SK-N-SH (cell line): ENCODE results near the gene CNTNAP2. TPM values are rescaled to one million over a fixed set of nuclear protein-coding genes. Genes with fewer than 3 reads are reported as not detected.
A peak's percentile ranks its signal among the peaks of the same experiment; 100 is the strongest.

Experiments used
- CTCF ChIA-PET: fragments of 300-600, 350-600 bp; formaldehyde crosslinking; extraction: SDS; loops from one replicate; lab custom pipeline; 2021; lab: Yijun Ruan, JAX
- POLR2A ChIA-PET: fragments of 350-600 bp; sonication (Branson Sonifier 250); formaldehyde crosslinking; extraction: SDS; loops from one replicate; lab custom pipeline; 2020; ENCODE audit warnings: antibody characterized with exemption, inconsistent platforms; lab: Yijun Ruan, JAX
- DNase-seq: peaks from one replicate; pipeline ENCODE4 v3.0.0; 2012
- H2AFZ ChIP-seq: fragments of 200-600 bp; sonication (generic); 2 replicates; pipeline ENCODE4 v1.8.1; 2016; ENCODE audit warnings: antibody characterized with exemption, mild to moderate bottlenecking, low read depth
- H3F3A ChIP-seq: fragments of 200-600 bp; sonication (generic); replicated peaks from 2 replicates; pipeline ENCODE3; 2016; ENCODE audit warnings: antibody characterized with exemption, mild to moderate bottlenecking; ENCODE audit not compliant: insufficient read depth
- H3K27ac ChIP-seq, 2 experiments: fragments of 200-500 bp in 1 of 2; fragments of 200-600 bp in 1 of 2; sonication (Bioruptor generic) in 1 of 2; sonication (generic), shearing (Covaris generic) in 1 of 2; 2 replicates each; pipeline versions ENCODE4 v1.5.1 to v1.6.1; 2014 to 2016; ENCODE audit warnings: low read depth in 2 of 2, inconsistent platforms in 1 of 2, low read length in 1 of 2, mild to moderate bottlenecking in 1 of 2, mixed read lengths in 1 of 2
- H3K27me3 ChIP-seq: fragments of 200-600 bp; sonication (generic), shearing (Covaris generic); 2 replicates; pipeline ENCODE4 v1.6.1; 2016; ENCODE audit warnings: mixed run types; ENCODE audit not compliant: insufficient read depth
- H3K36me3 ChIP-seq, 2 experiments: fragments of 200-500 bp in 1 of 2; fragments of 200-600 bp in 1 of 2; sonication (Bioruptor generic) in 1 of 2; sonication (generic) in 1 of 2; replicated peaks in 1 of 2; 2 replicates each; pipeline versions ENCODE3 to v1.5.1; 2014 to 2016; ENCODE audit warnings: low read length in 1 of 2, mild to moderate bottlenecking in 1 of 2; ENCODE audit not compliant: insufficient read depth in 2 of 2, control insufficient read depth in 1 of 2
- H3K4me1 ChIP-seq, 2 experiments: fragments of 200-500 bp in 1 of 2; fragments of 200-600 bp in 1 of 2; sonication (Bioruptor generic) in 1 of 2; sonication (generic), shearing (Covaris generic) in 1 of 2; 2 replicates each; pipeline versions ENCODE4 v1.5.1 to v1.6.1; 2014 to 2016; ENCODE audit warnings: low read depth in 1 of 2, low read length in 1 of 2, mixed run types in 1 of 2; ENCODE audit not compliant: insufficient read depth in 2 of 2, control insufficient read depth in 1 of 2
- H3K4me2 ChIP-seq: fragments of 200-600 bp; sonication (generic), shearing (Covaris generic); 2 replicates; pipeline ENCODE4 v1.6.1; 2017; ENCODE audit warnings: mixed run types
- H3K4me3 ChIP-seq, 2 experiments: fragments of 200-500 bp in 1 of 2; fragments of 200-600 bp in 1 of 2; sonication (Bioruptor generic) in 1 of 2; sonication (generic), shearing (Covaris generic) in 1 of 2; 2 replicates each; pipeline versions ENCODE4 v1.5.1 to v1.8.1; 2014 to 2016; ENCODE audit warnings: low read depth in 2 of 2, inconsistent platforms in 1 of 2, low read length in 1 of 2, mild to moderate bottlenecking in 1 of 2, mixed read lengths in 1 of 2, moderate library complexity in 1 of 2
- H3K79me2 ChIP-seq: fragments of 200-600 bp; sonication (generic); 2 replicates; pipeline ENCODE4 v1.8.1; 2017; ENCODE audit warnings: mild to moderate bottlenecking; ENCODE audit not compliant: insufficient read depth
- H3K9ac ChIP-seq: fragments of 200-600 bp; sonication (generic); 2 replicates; pipeline ENCODE4 v1.6.1; 2017; ENCODE audit warnings: mixed run types
- H3K9me2 ChIP-seq: fragments of 200-600 bp; sonication (generic); 2 replicates; pipeline ENCODE4 v1.6.1; 2017; ENCODE audit warnings: mixed run types
- H3K9me3 ChIP-seq: fragments of 200-600 bp; sonication (generic); 2 replicates; pipeline ENCODE4 v1.6.1; 2017; ENCODE audit warnings: mixed run types, mild to moderate bottlenecking, moderate library complexity
- H4K20me1 ChIP-seq: fragments of 200-600 bp; sonication (generic); 2 replicates; pipeline ENCODE4 v1.6.1; 2017; ENCODE audit warnings: mild to moderate bottlenecking, mixed run types; ENCODE audit not compliant: insufficient read depth
- CHD2 ChIP-seq: fragments of 150-350 bp; IDR thresholded peaks from 2 replicates; pipeline ENCODE4 v1.6.1; 2018; ENCODE audit warnings: low read length; ENCODE audit not compliant: partially characterized antibody
- EP300 ChIP-seq, 2 experiments: IDR thresholded peaks; 2 replicates each; pipeline versions ENCODE4 v1.4.0 to v1.6.1; 2012; ENCODE audit warnings: borderline replicate concordance in 1 of 2, low read depth in 1 of 2, low read length in 1 of 2
- FOSL2 ChIP-seq: IDR thresholded peaks from 2 replicates; pipeline ENCODE4 v1.4.0; 2012; ENCODE audit warnings: low read depth, mild to moderate bottlenecking, moderate library complexity, borderline replicate concordance
- GABPA ChIP-seq: IDR thresholded peaks from 2 replicates; pipeline ENCODE4 v1.4.0; 2012; ENCODE audit warnings: low read depth, mild to moderate bottlenecking
- IRF3 ChIP-seq: fragments of 150-350 bp; IDR thresholded peaks from 2 replicates; pipeline ENCODE4 v1.6.1; 2016; ENCODE audit warnings: mild to moderate bottlenecking, low read depth, low read length
- JUND ChIP-seq: IDR thresholded peaks from 2 replicates; pipeline ENCODE4 v1.4.0; 2012
- MAX ChIP-seq: IDR thresholded peaks from 2 replicates; pipeline ENCODE4 v1.4.0; 2012; ENCODE audit warnings: low read depth
- MEF2A ChIP-seq: IDR thresholded peaks from 2 replicates; pipeline ENCODE4 v1.4.0; 2012; ENCODE audit warnings: low read depth, borderline replicate concordance
- PBX3 ChIP-seq: IDR thresholded peaks from 2 replicates; pipeline ENCODE4; 2012
- RAD21 ChIP-seq: IDR thresholded peaks from 2 replicates; pipeline ENCODE4 v1.6.1; 2012; ENCODE audit warnings: mild to moderate bottlenecking, low read length
- SMC3 ChIP-seq: IDR thresholded peaks from 2 replicates; pipeline ENCODE4 v1.6.1; 2012; ENCODE audit warnings: low read depth, low read length, improper control_type of control experiment
- TCF12 ChIP-seq: IDR thresholded peaks from 2 replicates; pipeline ENCODE4 v1.4.0; 2012
- TEAD4 ChIP-seq: IDR thresholded peaks from 2 replicates; pipeline ENCODE4 v1.4.0; 2012; ENCODE audit warnings: mild to moderate bottlenecking, borderline replicate concordance; ENCODE audit not compliant: insufficient read depth
- YY1 ChIP-seq: IDR thresholded peaks from 2 replicates; pipeline ENCODE4 v1.4.0; 2012; ENCODE audit warnings: low read depth, mild to moderate bottlenecking
- WGBS: methylation state at CpG from one replicate; pipeline ENCODE4 v1.1.6; 2017; ENCODE audit warnings: low lambda C conversion rate; 5-methylcytosine and 5-hydroxymethylcytosine counted together
- polyA plus RNA-seq, 3 experiments: library from polyadenylated mRNA; depleted of rRNA; stranded (reverse); fragments of >200 nt; gene quantifications; 2 replicates each; pipeline ENCODE4 v1.2.3, GENCODE V29; 2012

The CNTNAP2 gene
- polyA plus RNA-seq, 1 of the 3 experiments (the other 2 are of a cell fraction): 3.4 TPM

- TF ChIP-seq YY1 (no peak), RAD21 (no peak), MEF2A (no peak), TEAD4 (no peak), IRF3 (no peak), MAX (no peak), FOSL2 (no peak), PBX3 (no peak), CHD2 (no peak), SMC3 (no peak)
Measured at GRCh38 chr7:148234715-148235114, 2118.1 kb downstream of the CNTNAP2 start (continued).

- H3K9me3 ChIP-seq: no peaks in the 10 kb centered on the region
- no peak overlapping the region for H3K9ac ChIP-seq
- no peak overlapping the region for H3K4me3 ChIP-seq
- POLR2A ChIA-PET: no interaction called here
- DNase-seq: no peak
- H3K79me2 ChIP-seq: no peaks in the 10 kb centered on the region
- no peak overlapping the region for H3K27ac ChIP-seq
- no peaks in the 10 kb centered on the region for H3K36me3 ChIP-seq
- no peaks in the 10 kb centered on the region for H3K9me2 ChIP-seq
- TF ChIP-seq EP300 (IDR thresholded peaks at IDR 0.05; ENCODE audit: borderline replicate concordance in 1 of 2, low read depth in 1 of 2, low read length in 1 of 2) (peak in 1 of 2 experiments; percentile 29; a peak in 1 of 4 replicates), YY1 (no peak)
- H3K4me1 ChIP-seq: no peaks in the 10 kb centered on the region; a peak in 1 of 4 replicates
- 10% methylated on average over 1 of the region's 1 CpG for WGBS
- no peak overlapping the region for H2AFZ ChIP-seq
- CTCF ChIA-PET: interaction anchor here (0.9 to 1.4 kb wide), 5 partner anchors 11 to 807 kb away, joined by 3 to 5 read pairs (median 4); no protein-coding TSS in a partner anchor
- H3K4me2 ChIP-seq: no peak overlapping the region
- no peaks in the 10 kb centered on the region for H3K27me3 ChIP-seq
- no peaks in the 10 kb centered on the region for H4K20me1 ChIP-seq
- H3F3A ChIP-seq: peaks cover 4% of the 10 kb centered on the region
Measured at GRCh38 chr7:148238761-148239325, 2122.2 kb downstream of the CNTNAP2 start.

GRCh38 chr7:148241700-148242293 is 2125.2 kb downstream of the CNTNAP2 start:
- Histone ChIP-seq H3K27me3 (no peaks in the 10 kb centered on the region), H3K4me1 (no peaks in the 10 kb centered on the region; a peak in 1 of 4 replicates), H3K27ac (no peak overlapping the region), H3K9me3 (no peaks in the 10 kb centered on the region), H3F3A (peaks cover 4% of the 10 kb centered on the region), H3K36me3 (no peaks in the 10 kb centered on the region), H3K4me3 (peak overlapping the region in 1 of 2 experiments; percentile 16; a peak in 1 of 4 replicates), H3K79me2 (no peaks in the 10 kb centered on the region), H4K20me1 (no peaks in the 10 kb centered on the region), H3K9ac (no peak overlapping the region), H2AFZ (no peak overlapping the region), H3K4me2 (0 out of 2 replicates have a peak overlapping the region, but pooled peaks have one; percentile 2), H3K9me2 (no peaks in the 10 kb centered on the region)
- POLR2A ChIA-PET: no interaction called here
- CTCF ChIA-PET: interaction anchor here (0.6 to 3.3 kb wide), 42 partner anchors 9 to 1837 kb away, joined by 3 to 56 read pairs (median 5); no protein-coding TSS in a partner anchor
- 53% methylated on average over 3 of the region's 3 CpGs for WGBS
- TF ChIP-seq JUND (no peak), SMC3 (no peak), TCF12 (no peak), GABPA (no peak)
- DNase-seq: no peak
